GM19467 (cell line): ENCODE measurements around the gene PTPRH.

Experiments
- ATAC-seq: cut with Tn5 transposase; IDR thresholded peaks from one replicate; pipeline ENCODE4 v1.9.1; 2021; ENCODE audit warnings: mild to moderate bottlenecking, moderate library complexity; ENCODE audit not compliant: unreplicated experiment

The PTPRH gene

GRCh38 chr19:55246462-55247451 is 37.5 kb upstream of the PTPRH start:
- no peak for ATAC-seq

GRCh38 chr19:55245236-55245904 is 36.1 kb upstream of the PTPRH start:
- ATAC-seq: no peak

GRCh38 chr19:55244004-55244680 is 34.8 kb upstream of the PTPRH start:
- ATAC-seq: no peak

- ATAC-seq: no peak
Observed at GRCh38 chr19:55242517-55242916, 33.2 kb upstream of the PTPRH start.

- no peak for ATAC-seq
Observed at GRCh38 chr19:55241935-55242464, 32.7 kb upstream of the PTPRH start.

GRCh38 chr19:55241143-55241934 is 32.0 kb upstream of the PTPRH start:
- no peak for ATAC-seq

GRCh38 chr19:55240713-55241020 is 31.4 kb upstream of the PTPRH start:
- no peak for ATAC-seq

GRCh38 chr19:55239004-55239403 is 29.7 kb upstream of the PTPRH start:
- ATAC-seq: no peak

- no peak for ATAC-seq
Observed at GRCh38 chr19:55238030-55238429, 28.7 kb upstream of the PTPRH start.

GRCh38 chr19:55232986-55233385 is 23.7 kb upstream of the PTPRH start:
- no peak for ATAC-seq

GRCh38 chr19:55232286-55232602 is 22.9 kb upstream of the PTPRH start:
- ATAC-seq: no peak

GRCh38 chr19:55231391-55232285 is 22.3 kb upstream of the PTPRH start:
- ATAC-seq: no peak

- ATAC-seq: no peak
Observed at GRCh38 chr19:55230780-55231179, 21.5 kb upstream of the PTPRH start.

GRCh38 chr19:55230329-55230728 is 21.0 kb upstream of the PTPRH start:
- ATAC-seq: no peak

- no peak for ATAC-seq
Observed at GRCh38 chr19:55229789-55230182, 20.5 kb upstream of the PTPRH start.

- ATAC-seq: no peak
Observed at GRCh38 chr19:55229145-55229788, 20.0 kb upstream of the PTPRH start.

GRCh38 chr19:55228403-55229031 is 19.2 kb upstream of the PTPRH start, which contains the start of gene TMEM86B:
Gene TMEM86B (minus strand): TSS chr19:55228763. CDS start chr19:55228741, 22 bp downstream.
- ATAC-seq: no peak

- no peak for ATAC-seq
Observed at GRCh38 chr19:55228015-55228391, 18.7 kb upstream of the PTPRH start.
